Measurements from ENCODE around the gene COLEC11.
"Not testable (repeated sequence)": the region's sequence is repeated elsewhere in the genome, so short reads cannot be mapped to it uniquely, and the experiment has no call there.

COLEC11 gene

DNA sequence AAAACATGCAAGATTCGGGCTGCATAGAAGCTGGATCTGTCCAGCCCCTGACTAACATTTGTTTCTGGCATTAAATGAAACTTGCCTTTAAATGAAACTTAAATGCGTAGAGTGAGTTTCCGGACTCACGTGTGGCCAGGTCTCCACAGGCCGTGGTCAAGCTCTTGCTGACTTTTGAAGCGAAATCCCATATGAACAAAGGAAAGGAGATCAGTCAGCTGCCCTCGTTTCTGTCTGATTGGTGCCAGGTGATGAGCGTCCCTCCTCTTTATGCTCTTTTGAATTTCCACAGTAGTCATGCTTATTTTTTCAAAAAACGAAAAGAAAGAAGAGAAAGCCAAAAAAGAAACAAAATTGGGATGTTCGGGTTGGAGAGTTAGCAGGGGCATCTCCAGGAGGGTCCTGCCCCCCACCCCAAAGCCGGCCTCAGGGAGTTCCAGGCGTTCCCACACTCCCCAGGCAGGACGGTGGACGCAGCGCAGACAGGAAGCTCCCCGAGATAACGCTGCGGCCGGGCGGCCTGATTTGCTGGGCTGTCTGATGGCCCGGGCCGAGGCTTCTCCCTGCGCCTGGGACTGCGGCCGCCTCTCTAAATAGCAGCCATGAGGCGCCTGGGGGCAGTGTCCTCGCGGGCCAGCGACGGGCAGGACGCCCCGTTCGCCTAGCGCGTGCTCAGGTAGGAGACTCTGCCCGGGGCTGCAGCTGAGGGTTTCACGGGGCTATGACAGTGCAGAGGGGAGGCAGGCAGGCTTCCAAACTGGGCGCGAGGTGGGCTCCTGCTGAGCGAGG is at the start of gene COLEC11:
TSS of gene COLEC11 (plus strand) at position 620 of the 789 bp plus-strand sequence. CDS start 9,229 bp downstream, outside the sequence.
- DNase-seq = no peak

DNA sequence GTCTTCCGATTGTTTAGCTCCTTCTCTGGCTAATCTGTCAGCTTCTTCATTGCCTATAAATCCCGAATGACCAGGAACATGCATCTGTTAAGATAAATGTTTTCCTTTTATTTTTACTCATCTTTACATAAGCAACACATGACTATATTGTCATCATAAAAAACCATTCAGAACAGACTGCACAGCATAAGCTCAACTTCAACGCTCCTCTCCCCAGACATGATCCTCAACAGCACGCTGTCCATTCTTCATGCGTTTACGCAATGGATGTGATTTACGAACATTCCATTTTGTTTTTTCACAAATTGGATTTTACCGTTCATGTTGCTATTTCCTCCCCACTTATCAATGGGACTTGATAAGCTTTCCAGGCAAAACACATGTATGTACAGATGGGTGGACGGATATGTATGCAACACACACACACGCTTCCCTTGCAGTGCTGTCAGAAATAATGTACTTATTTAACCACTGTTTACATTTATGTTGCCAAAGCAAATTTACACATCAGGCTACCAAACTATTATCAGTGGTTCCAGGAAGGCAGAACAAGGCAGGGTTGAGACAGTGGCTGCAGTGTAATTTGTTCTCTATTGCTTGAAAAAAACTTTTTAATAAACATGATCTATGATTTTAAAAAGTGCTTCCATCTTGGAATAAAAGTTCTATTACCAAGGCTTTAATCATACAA is 49.0 kb upstream of the COLEC11 start:
- no peak for DNase-seq

DNA sequence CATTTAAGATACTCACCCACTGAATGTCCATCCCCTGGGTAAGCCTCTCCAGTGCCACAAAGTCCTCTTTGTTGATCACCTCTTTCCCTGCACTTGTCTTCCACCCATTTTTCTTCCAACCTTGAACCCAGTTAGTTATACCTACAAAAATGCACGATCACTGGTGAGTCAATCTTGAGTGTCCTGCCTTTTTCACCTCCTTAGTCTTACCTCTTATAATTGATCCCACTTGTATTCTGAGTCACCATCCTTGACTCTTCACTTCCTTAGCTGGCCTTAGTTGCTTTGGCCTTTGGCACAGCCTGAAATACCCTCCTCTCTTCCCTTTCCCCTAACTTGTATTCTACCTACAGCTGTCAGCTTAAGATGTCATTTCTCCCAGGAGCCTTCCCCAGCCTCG is 47.0 kb upstream of the COLEC11 start:
- DNase-seq = no peak

DNA sequence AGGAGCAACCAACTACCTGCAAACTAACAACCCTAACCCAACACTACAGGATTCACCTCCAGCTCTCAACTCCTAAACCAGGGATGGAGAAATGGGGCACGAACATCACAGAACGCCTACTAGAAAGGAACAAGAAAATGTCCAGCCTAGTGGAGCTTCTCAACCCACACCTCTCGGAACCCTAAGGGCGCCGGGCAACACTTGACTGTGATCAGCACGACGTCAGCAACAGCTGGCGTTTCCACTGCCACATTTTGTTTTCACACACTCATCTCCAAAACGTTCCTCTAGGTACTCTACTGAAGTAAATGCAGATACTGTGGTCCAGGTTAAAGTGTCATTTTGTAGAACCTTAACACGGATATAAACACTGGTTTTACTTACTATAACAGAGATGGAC is 41.0 kb upstream of the COLEC11 start:
- DNase-seq = no peak

DNA sequence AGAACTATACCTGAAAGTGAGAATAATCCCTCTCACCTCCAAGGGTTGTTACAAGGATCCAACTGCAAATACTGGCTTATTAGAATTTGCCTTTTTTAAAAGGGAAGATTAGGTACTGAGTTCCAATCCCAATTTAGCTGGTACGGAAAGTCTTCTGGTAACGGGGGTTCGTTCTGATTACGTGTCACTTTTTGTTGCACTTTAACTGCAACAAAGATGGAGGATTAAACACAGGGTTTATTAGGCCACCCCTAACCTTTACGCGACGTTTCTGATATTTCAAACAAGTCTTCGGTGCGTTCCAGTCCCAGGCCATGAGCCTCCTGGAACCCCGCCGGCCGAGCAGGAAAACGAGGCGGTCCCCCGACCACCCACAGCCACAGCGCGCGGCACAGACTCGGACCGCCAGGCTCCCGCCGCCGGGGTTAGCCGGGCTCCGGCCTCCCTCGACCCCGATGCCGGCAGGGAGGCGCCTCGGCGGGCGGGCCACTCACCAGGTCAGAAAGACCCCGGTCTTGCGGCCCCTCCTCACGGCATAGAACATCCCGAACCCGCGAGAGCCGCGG is 37.2 kb upstream of the COLEC11 start:
- no peak for DNase-seq

DNA sequence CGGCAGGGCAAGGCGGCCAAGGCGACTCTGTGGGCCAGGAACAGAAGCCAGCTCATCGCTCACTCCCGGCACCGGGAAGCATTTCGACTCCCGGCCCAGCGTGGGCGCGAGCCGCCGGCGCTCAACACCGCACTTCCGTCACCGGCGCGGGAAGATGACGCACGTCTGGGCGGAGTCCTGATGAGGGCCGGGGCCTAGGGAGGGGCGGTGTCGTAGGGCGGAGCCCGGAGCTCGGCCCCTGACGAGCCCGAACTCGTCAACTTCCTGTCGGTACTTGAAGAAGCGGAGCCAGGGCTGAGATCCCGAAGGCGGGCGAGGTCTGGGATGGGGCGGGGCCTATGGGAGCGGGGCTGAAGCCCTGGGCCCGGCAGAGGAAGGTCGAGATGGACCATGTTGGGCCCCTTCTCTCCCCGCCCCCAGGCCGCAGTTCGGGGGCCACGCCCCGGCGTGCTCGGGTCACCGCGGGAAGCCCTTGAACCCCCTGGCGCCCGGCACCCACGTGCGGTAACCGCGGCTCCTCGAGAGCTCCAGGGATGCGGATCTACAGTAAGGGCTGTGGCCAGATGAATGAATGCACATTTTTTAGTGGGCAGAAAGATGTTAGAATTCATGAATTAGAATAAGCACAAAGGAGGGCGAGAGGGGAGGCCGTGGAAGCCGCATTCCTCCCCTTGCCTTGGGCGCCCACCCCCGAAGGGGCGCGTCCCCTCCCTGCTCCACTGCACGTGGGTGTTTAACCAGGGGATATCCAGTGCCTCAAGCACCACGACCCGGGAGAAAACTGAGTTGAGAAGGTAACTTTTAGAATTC is 36.5 kb upstream of the COLEC11 start, which contains the start of gene RNASEH1:
TSS of gene RNASEH1 (minus strand) at position 129 of the 810 bp plus-strand sequence. CDS start at position 56, 73 bp downstream.
- DNase-seq = peak; percentile 96

DNA sequence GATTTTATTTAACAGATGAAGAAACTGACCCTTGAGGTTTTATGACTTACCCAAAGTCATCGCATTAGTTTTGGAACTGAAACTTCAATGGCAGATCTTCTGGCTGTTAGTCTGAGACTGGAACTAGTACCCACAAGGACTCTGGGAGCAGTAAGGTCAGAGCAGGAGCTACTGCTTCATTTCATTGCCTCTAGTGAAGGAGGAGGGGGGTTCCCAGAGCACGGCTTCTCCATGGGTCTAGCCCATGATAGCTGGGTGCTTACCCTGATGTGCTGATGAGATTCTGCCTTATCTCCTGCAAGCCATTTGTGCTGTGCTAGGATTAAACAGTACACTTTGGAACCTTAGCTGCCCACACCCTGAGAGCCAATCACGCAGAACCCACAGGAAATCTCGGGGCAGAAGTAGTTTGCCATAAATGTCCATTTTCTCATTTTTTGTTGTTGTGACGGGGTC is 31.4 kb upstream of the COLEC11 start:
- no peak for DNase-seq

DNA sequence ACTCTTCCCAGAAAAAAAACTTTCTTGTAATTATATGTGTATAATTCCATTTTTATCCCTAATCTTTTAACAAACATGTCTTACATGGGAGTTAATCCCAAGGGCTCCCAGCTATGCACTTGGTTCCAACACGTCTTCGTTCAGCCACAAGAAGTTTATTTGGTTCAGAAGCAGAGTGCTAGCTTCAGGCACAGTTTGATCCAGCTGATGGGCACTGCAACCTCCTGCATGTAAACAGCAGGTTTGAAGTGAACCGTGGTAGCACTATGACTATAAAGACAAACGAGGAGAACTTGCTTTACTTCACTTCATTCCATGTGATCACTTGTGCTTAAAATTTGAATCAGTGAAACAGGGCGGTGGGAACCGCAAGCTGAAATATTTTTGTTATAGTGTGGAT is 29.8 kb upstream of the COLEC11 start:
- DNase-seq = no peak

DNA sequence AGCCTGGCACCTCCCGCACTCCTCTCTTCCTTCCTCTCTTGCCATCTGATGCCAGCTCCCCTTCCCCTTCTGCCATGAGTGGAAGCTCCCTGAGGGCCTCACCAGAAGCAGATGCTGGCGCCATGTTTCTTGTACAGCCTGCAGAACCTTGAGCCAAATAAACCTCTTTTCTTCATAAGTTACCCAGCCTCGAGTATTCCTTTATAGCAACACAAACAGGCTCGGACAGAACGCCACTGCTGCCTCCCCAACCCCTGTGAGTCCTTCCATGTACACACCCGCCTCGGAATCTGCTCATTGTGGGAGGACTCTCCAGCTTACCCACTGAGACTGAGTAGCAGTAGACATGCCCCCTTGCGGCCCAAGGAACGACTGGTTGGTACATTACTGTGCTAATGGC is 28.1 kb upstream of the COLEC11 start:
- DNase-seq = no peak

DNA sequence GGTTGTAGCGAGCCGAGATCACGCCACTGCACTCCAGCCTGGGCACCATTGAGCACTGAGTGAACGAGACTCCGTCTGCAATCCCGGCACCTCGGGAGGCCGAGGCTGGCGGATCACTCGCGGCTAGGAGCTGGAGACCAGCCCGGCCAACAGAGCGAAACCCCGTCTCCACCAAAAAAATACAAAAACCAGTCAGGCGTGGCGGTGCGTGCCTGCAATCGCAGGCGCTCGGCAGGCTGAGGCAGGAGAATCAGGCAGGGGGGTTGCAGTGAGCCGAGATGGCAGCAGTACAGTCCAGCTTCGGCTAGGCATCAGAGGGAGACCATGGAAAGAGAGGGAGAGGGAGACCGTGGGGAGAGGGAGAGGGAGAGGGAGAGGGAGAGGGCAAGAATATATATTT is 25.3 kb upstream of the COLEC11 start:
- not testable (repeated sequence) for DNase-seq

DNA sequence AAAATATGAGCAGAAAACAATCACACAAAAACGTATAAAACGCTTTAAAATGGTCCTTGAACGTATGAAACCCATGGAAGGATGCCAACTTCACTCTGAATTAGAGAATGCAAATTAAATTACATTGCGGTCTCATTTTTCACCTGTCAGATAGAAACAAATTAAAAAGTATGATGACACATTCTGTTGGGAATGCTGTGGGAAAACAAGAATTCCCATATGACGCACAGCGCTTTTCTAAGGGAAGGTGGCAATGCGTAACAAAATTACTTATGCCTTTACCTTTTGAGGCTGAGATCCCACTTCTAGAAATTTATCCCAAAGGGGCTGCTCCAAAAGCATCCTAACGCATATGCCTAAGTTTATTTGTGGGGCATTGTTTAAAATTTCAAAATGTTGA is 23.6 kb upstream of the COLEC11 start:
- DNase-seq = no peak

DNA sequence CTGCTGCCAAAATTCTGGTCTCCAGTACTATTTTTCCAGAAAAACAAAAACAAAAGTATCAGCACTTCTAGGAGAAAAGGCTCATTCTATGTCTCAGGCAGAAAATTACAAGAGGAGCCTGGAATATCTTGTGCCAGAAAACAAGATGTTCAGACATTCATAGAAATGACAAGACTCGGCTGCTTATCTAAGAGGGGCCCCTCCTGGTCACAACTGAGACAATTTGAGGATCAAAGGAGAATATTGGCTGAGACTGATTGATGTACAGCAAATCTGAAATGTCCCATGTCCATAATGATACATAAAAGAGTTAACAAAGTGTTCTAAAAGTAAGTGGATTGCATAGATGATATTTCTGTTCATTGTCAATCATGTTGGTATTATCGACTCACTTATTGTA is 22.3 kb upstream of the COLEC11 start:
- DNase-seq = no peak

DNA sequence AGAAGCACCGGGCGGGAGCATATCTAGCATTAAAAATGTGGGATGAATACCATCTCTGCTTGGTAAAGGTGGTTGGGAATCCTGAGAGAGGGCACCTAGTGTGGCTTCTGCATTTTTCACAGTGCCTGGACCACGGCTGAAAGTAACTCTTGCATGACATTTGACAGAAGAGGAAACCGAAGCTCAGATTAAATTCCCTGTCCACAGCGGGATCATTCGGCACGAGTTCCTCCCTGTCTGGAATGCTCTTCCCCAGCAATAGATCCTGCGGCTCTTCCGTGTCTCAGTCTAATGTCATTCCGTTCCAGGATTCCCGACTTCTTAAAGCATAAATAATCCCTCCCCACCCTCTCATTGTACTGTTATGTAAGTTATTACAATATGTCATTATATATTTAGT is 20.8 kb upstream of the COLEC11 start:
- no peak for DNase-seq

DNA sequence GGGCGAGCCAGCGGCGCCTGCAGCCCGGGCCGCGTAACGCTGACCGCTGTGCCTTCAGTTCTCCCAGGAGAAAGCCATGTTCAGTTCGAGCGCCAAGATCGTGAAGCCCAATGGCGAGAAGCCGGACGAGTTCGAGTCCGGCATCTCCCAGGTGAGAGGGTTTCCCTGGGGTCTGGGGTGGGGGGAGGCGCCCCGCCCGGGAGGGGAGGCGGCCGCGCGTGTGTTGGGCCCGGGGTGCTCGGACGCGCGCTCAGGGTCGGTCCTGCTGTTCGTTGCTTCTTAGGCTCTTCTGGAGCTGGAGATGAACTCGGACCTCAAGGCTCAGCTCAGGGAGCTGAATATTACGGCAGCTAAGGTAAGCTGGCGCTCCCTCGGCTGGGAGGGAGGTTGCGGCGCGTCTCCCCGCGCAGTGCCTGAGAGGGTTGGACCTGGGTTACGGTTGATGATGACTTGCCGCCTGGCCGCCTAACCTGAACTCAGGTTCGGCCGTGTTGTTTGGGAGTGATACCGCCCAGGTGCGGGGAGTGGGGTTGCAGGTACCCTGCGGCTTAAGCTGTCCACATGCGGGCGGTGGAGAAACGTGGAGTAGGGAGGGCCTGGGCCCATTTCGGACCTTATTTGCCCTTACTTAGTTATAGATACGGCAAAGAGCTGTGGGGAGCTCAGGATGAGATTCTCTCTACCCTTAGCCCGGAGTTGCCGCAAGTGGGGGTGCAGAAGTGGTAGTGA is 19.2 kb upstream of the COLEC11 start:
- DNase-seq = no peak

DNA sequence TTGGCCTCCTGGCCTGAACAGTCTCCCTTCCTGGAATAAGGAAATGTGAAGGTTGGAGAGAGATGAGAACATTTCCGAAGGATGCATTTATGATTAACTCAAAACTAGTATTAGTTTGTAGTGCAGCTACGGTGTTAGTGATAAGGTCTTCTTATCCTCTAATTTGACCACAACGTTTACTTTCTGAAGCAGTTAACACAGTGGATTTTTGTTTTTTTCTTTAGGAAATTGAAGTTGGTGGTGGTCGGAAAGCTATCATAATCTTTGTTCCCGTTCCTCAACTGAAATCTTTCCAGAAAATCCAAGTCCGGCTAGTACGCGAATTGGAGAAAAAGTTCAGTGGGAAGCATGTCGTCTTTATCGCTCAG is 18.7 kb upstream of the COLEC11 start:
- DNase-seq = not testable (repeated sequence)

DNA sequence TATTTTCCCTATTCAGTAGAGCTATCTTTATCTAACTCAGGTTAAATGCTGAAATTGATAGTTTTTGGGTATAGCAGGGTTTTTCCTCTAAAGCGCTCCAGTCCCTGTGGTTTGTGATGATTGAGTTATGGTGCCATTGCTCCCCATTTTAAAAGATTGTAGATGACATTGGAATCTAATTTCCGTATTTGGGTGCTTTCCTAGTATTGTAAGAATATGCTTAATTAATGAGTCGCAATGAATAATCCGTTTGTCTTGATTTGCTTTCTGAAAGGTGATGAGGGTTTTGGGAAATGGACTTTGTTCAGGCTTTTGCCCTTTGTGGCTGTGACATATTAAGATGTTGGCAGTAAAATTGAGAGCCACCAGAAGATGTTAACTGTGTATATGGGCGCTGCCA is 15.9 kb upstream of the COLEC11 start:
- no peak for DNase-seq

DNA sequence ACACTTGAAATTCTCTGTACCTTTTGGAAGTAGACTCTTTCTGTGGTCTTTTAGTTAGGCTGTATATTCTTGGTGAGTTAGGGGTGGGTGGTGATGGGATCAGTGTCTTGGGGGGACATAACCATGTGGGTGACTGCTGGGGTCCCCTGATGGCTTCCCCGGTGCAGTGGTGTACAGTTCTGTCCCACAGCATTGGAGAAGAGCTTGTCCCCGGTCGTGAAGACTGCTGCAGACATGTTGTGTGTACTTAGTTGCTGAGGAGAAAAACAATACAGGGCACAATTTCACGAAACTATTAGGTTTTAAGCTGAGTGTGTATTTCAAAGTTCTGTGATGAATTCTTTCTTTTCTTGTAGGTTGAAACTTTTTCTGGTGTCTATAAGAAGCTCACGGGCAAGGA is 14.5 kb upstream of the COLEC11 start:
- DNase-seq = no peak

DNA sequence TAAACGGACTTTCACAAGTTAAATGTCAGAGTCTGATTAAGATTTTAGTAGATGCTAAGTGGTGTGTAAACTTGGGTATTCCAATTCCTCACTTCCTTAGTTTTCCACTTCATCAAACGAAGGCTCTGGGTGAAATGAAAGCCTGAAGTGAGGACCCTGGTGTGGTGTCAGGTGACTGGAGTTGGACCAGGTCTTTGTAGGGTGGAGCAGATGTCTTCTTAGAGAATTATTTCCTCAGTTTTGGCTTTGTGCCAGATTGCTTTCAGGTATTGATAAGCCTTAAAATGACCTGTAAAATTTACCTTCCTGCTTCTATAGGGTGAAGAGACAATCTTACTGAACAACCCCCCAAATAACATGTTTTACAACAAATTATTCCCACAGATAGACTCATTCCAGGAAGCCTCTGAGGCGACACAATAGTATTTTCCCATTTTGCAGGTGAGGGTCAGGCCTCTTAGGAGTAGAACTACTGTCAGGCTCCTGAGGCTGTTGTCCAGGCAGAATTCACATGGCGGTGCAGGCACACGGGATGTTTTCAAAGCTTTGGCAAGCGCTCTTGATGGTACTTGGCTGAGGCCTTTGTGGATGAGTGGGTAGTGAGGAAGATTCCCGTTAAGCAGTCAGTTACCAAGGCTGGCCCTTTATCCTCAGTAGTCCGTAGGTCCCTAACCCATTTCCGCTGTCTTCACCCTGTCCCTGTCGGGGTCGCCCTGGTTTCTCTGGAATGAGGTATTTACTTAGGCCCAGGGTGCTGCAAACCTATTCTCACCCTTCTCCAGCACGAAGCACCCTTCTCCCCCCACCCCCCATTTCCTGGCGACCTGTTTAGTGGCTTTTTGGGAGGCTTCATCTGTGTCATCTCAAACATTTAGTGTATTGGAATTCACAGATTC is 13.3 kb upstream of the COLEC11 start:
- no peak for DNase-seq

DNA sequence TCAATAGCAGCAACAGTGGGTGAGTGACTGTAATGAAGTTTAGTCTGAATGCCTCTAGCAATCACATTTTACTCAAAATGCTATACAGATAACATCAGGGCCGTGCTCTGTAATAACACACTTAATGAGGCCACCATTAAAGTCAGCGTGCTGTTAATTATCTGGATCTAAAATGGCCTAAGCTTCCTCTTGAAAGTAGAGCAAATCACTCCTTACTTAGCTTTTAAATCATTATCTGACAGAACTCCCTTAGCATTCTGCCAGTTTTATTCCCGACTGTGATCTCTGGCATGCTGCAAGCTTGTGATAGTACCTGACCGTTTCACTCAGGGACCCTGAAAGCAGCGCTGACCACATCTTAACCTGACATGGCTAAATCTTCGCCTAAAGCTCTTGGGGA is 10.8 kb upstream of the COLEC11 start:
- DNase-seq = no peak

DNA sequence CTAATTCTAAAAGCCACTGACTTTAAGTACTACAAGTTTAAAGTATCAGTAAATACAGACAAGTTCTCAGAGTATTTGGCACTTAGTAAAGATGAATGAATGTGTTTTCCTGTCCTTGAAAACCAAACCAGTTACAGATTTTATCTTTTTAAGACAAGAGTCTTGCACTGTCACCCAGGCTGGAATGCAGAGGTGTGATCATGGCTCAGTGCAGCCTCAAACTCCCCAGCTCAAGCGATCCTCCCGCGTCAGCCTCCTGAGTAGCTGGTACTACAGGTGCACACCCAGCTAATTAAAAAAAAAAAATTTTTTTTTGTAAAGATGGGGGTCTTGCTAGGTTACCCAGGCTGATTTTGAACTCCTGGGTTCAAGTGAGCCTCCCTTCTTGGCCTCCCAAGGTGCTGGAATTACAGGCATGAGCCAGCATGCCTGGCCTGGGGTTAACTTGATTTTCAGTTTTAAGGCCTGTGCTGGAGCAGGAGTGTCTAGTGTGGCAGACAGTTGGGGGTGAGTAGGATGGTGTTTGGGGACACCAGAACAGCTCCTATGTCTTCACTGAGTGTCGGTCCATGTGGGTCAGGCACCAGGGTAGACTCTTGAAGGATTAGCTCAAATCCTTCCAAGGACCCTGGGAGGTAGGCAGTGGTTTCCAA is 10.2 kb upstream of the COLEC11 start:
- DNase-seq = no peak

Data from NCI-H446 treated with DMSO at 0.1 percent for 48 hours (cell line).